ENCODE results near the gene FBRSL1. TPM values are rescaled to one million over a fixed set of nuclear protein-coding genes. Genes with fewer than 3 reads are reported as not detected.

FBRSL1 gene
- total and polyA plus RNA-seq, 10 donors, result 14.3 to 161 (median 49.8) TPM

GRCh38 chr12:132525011-132525832 is 35.3 kb downstream of the FBRSL1 start:
- no peak for TF ChIP-seq POLR2AphosphoS5 (IDR thresholded peaks at IDR 0.05)
- TF ChIP-seq CTCF (IDR thresholded peaks at IDR 0.05 in 8 of 11, conservative IDR thresholded peaks at IDR 0.05 in 3 of 11), result no peak
- TF ChIP-seq POLR2A (IDR thresholded peaks at IDR 0.05), result no peak
- no peaks in the 10 kb centered on the region for H3K9me3 ChIP-seq
- 93 to 98% (median 95%) methylated on average over 13 to 43 of the region's 43 CpGs for WGBS, 5 donors
- peaks cover 3 to 50% (median 31%) of the 10 kb centered on the region in 6 donors for H3K4me1 ChIP-seq
- H3K36me3 ChIP-seq, result peaks cover 0 to 61% (median 4%) of the 10 kb centered on the region in 6 donors
- H3K27me3 ChIP-seq (replicated peaks in 1 of 7), result no peaks in the 10 kb centered on the region
- no peak for DNase-seq
- intact Hi-C loops (cut with DNase I; ENCODE audit: low total_unique reads), result no loop called here
- H3K27ac ChIP-seq, result no peak overlapping the region
- no peak overlapping the region for H3K4me3 ChIP-seq

- 83 to 94% (median 92%) methylated on average over 20 to 28 of the region's 28 CpGs for WGBS, 5 donors
- no peak for TF ChIP-seq CTCF (IDR thresholded peaks at IDR 0.05 in 8 of 11, conservative IDR thresholded peaks at IDR 0.05 in 3 of 11)
- TF ChIP-seq POLR2AphosphoS5 (IDR thresholded peaks at IDR 0.05), result no peak
- no peak for TF ChIP-seq POLR2A (IDR thresholded peaks at IDR 0.05)
- H3K4me1 ChIP-seq, result peaks cover 0 to 43% (median 24%) of the 10 kb centered on the region in 6 donors
- intact Hi-C loops (cut with DNase I; ENCODE audit: low total_unique reads), result no loop called here
- H3K9me3 ChIP-seq, result no peaks in the 10 kb centered on the region
- no peak for DNase-seq
- no peaks in the 10 kb centered on the region for H3K27me3 ChIP-seq (replicated peaks in 1 of 7)
- H3K4me3 ChIP-seq, result no peak overlapping the region
- no peak overlapping the region for H3K27ac ChIP-seq
- H3K36me3 ChIP-seq, result peaks cover 0 to 58% (median 4%) of the 10 kb centered on the region in 6 donors
Observed at GRCh38 chr12:132525833-132526455, 36.0 kb downstream of the FBRSL1 start.

- intact Hi-C loops (cut with DNase I; ENCODE audit: low total_unique reads), result no loop called here
- DNase-seq, result no peak
- Histone ChIP-seq H3K4me3 (no peak overlapping the region), H3K36me3 (peaks cover 0 to 64% (median 4%) of the 10 kb centered on the region in 6 donors), H3K4me1 (peaks cover 0 to 29% (median 17%) of the 10 kb centered on the region in 6 donors), H3K9me3 (no peaks in the 10 kb centered on the region), H3K27me3 (replicated peaks in 1 of 7) (no peaks in the 10 kb centered on the region), H3K27ac (no peak overlapping the region)
- TF ChIP-seq POLR2A (IDR thresholded peaks at IDR 0.05), result no peak
- no peak for TF ChIP-seq CTCF (IDR thresholded peaks at IDR 0.05 in 8 of 11, conservative IDR thresholded peaks at IDR 0.05 in 3 of 11)
- no peak for TF ChIP-seq POLR2AphosphoS5 (IDR thresholded peaks at IDR 0.05)
- 84 to 98% (median 92%) methylated on average over 12 to 25 of the region's 25 CpGs for WGBS, 5 donors
Observed at GRCh38 chr12:132527186-132527882, 37.4 kb downstream of the FBRSL1 start.
